ENCODE data around the gene PGA5. TPM values are rescaled to one million over a fixed set of nuclear protein-coding genes. Genes with fewer than 3 reads are reported as not detected.
"Not testable (repeated sequence)": the region's sequence is repeated elsewhere in the genome, so short reads cannot be mapped to it uniquely, and the experiment has no call there.

PGA5 gene
- total RNA-seq, 4 donors from 2014 or later = 0.86 TPM; not detected in 3

GRCh38 chr11:61241526-61241925, 551 bp downstream of the PGA5 start:
- no CpG with 5 or more reads among the region's 5 CpGs for WGBS

GRCh38 chr11:61245284-61245964, 4.4 kb downstream of the PGA5 start:
- H3K27me3 ChIP-seq; H3K4me3 ChIP-seq; intact Hi-C loops (cut with DNase I); H3K4me1 ChIP-seq; H3K27ac ChIP-seq (replicated peaks in 1 of 4); H3K36me3 ChIP-seq; H3K9me3 ChIP-seq; DNase-seq (ENCODE audit: extremely low spot score): not testable (repeated sequence)
- no CpG with 5 or more reads among the region's 10 CpGs for WGBS

More at GRCh38 chr11:61241526-61241925, 551 bp downstream of the PGA5 start:
- intact Hi-C loops (cut with DNase I); H3K36me3 ChIP-seq; H3K4me1 ChIP-seq; DNase-seq (ENCODE audit: extremely low spot score); H3K4me3 ChIP-seq; H3K9me3 ChIP-seq; H3K27ac ChIP-seq (replicated peaks in 1 of 4); H3K27me3 ChIP-seq: not testable (repeated sequence)

GRCh38 chr11:61248071-61248470, 7.1 kb downstream of the PGA5 start:
- H3K36me3 ChIP-seq; H3K4me1 ChIP-seq; intact Hi-C loops (cut with DNase I); H3K9me3 ChIP-seq; H3K27me3 ChIP-seq; H3K27ac ChIP-seq (replicated peaks in 1 of 4); H3K4me3 ChIP-seq; DNase-seq (ENCODE audit: extremely low spot score): not testable (repeated sequence)
- WGBS = 90% methylated on average over 8 of the region's 9 CpGs

GRCh38 chr11:61249201-61249600, 8.2 kb downstream of the PGA5 start:
- H3K36me3 ChIP-seq; H3K4me3 ChIP-seq; H3K27me3 ChIP-seq; DNase-seq (ENCODE audit: extremely low spot score); H3K9me3 ChIP-seq; H3K4me1 ChIP-seq; intact Hi-C loops (cut with DNase I); H3K27ac ChIP-seq (replicated peaks in 1 of 4): not testable (repeated sequence)
- WGBS = 96% methylated on average over 8 of the region's 8 CpGs

- H3K4me3 ChIP-seq; H3K27ac ChIP-seq (replicated peaks in 1 of 4): not testable (repeated sequence)
- intact Hi-C loops (cut with DNase I) = loop anchor here (10.0 kb wide), 1 partner anchor 134 kb away; no protein-coding TSS in a partner anchor
Observed at GRCh38 chr11:61250796-61251765, 10.1 kb downstream of the PGA5 start.

GRCh38 chr11:61252332-61252731, 11.4 kb downstream of the PGA5 start:
- H3K9me3 ChIP-seq; H3K27me3 ChIP-seq; H3K27ac ChIP-seq (replicated peaks in 1 of 4); H3K36me3 ChIP-seq; H3K4me1 ChIP-seq; H3K4me3 ChIP-seq; DNase-seq (ENCODE audit: extremely low spot score): not testable (repeated sequence)
- intact Hi-C loops (cut with DNase I) = loop anchor here (10.0 kb wide), 1 partner anchor 132 kb away; no protein-coding TSS in a partner anchor
- 71% methylated on average over 1 of the region's 1 CpG for WGBS

More at GRCh38 chr11:61250796-61251765, 10.1 kb downstream of the PGA5 start:
- not testable (repeated sequence) for DNase-seq (ENCODE audit: extremely low spot score); H3K4me1 ChIP-seq; H3K9me3 ChIP-seq; H3K27me3 ChIP-seq; H3K36me3 ChIP-seq
- WGBS = 47% methylated on average over 20 of the region's 20 CpGs

GRCh38 chr11:61254403-61255025, 13.5 kb downstream of the PGA5 start:
- H3K27me3 ChIP-seq = no peaks in the 10 kb centered on the region
- no peaks in the 10 kb centered on the region for H3K9me3 ChIP-seq
- peak; percentile 50 to 81 (median 53) for TF ChIP-seq CTCF (IDR thresholded peaks at IDR 0.05)
- TF ChIP-seq POLR2AphosphoS5 (IDR thresholded peaks at IDR 0.05) = no peak
- no peak overlapping the region for H3K4me3 ChIP-seq
- WGBS = 57% methylated on average over 12 of the region's 12 CpGs
- no peak for DNase-seq (ENCODE audit: extremely low spot score)
- H3K4me1 ChIP-seq = no peaks in the 10 kb centered on the region
- intact Hi-C loops (cut with DNase I) = loop anchor here (10.0 kb wide), 1 partner anchor 130 kb away; no protein-coding TSS in a partner anchor
- H3K36me3 ChIP-seq = peaks cover 0 to 4% (median 0%) of the 10 kb centered on the region in 4 donors
- H3K27ac ChIP-seq (replicated peaks in 1 of 4) = no peak overlapping the region

All from esophagus muscularis mucosa (tissue), 4 donors.